Testis (tissue), 3 donors: ENCODE results near the gene CAMSAP3. TPM values are rescaled to one million over a fixed set of nuclear protein-coding genes. Genes with fewer than 3 reads are reported as not detected.

ENCODE experiments used
- DNase-seq: peaks from one replicate; pipeline ENCODE4 v3.0.0-alpha.2; 2019
- H3K27ac ChIP-seq, 2 donors: fragments of 200-600 bp; sonication (generic); one replicate each; pipeline ENCODE4 v1.5.1; 2019
- H3K27me3 ChIP-seq: fragments of 200-600 bp; sonication (generic); one replicate; pipeline ENCODE4 v1.5.1; 2019
- H3K36me3 ChIP-seq: fragments of 200-600 bp; sonication (generic); one replicate; pipeline ENCODE4 v1.5.1; 2017; ENCODE audit warnings: low read depth; ENCODE audit errors: missing control alignments
- H3K4me1 ChIP-seq: fragments of 200-600 bp; sonication (generic); one replicate; pipeline ENCODE4 v1.5.1; 2019
- H3K4me3 ChIP-seq, 2 donors: fragments of 200-600 bp; sonication (generic); one replicate each; pipeline ENCODE4 v1.5.1; 2017 to 2019
- H3K9me3 ChIP-seq: fragments of 200-600 bp; sonication (generic); one replicate; pipeline ENCODE4 v1.5.1; 2017
- POLR2A ChIP-seq: fragments of 450-650 bp; IDR thresholded peaks from one replicate; pipeline ENCODE4 v1.6.1; 2017; ENCODE audit warnings: antibody characterized with exemption, mild to moderate bottlenecking, moderate library complexity
- WGBS, 2 donors: methylation state at CpG; one replicate each; pipeline ENCODE4 v1.1.5; 2018; 5-methylcytosine and 5-hydroxymethylcytosine counted together
- intact Hi-C: fragments of 100-400 bp; cut with DNase I; formaldehyde crosslinking; loops from one replicate; pipeline ENCODE4 v1.15.1; 2023; ENCODE audit warnings: low total_unique reads
- polyA plus RNA-seq: library from polyadenylated mRNA; stranded (reverse); fragments of 350-450 nt; fragmentation: Illumina TruSeq; extraction: RNeasy Lipid Tissue Mini Kit (QIAGEN cat#74804); gene quantifications from one replicate; pipeline ENCODE4 v1.2.3, GENCODE V29; 2014; ENCODE audit warnings: low read depth, low replicate concordance; ENCODE audit not compliant: insufficient read depth
- total RNA-seq, 2 donors: library from RNA; depleted of rRNA; stranded (reverse); fragments of >200 nt; gene quantifications; one replicate each; pipeline ENCODE4 v1.2.3, GENCODE V29; 2016
- TF ChIP-seq, protein P1 (sequence below), 3 experiments: fragments of 450-650 bp in 2 of 3; fragments of 200-600 bp in 1 of 3; sonication (generic) in 1 of 3; IDR thresholded peaks; one replicate each; pipeline ENCODE4 v1.5.1; 2016 to 2019; ENCODE audit warnings: antibody characterized with exemption in 3 of 3, mild to moderate bottlenecking in 2 of 3, moderate library complexity in 1 of 3

The CAMSAP3 gene
- total and polyA plus RNA-seq, 3 donors from 2014 or later = 32.4 to 104 (median 64.7) TPM

- H3K27me3 ChIP-seq = no peaks in the 10 kb centered on the region
- peaks cover 28% of the 10 kb centered on the region for H3K4me1 ChIP-seq
- no peak for DNase-seq
- H3K4me3 ChIP-seq = no peak overlapping the region
- TF ChIP-seq, protein P1, sequence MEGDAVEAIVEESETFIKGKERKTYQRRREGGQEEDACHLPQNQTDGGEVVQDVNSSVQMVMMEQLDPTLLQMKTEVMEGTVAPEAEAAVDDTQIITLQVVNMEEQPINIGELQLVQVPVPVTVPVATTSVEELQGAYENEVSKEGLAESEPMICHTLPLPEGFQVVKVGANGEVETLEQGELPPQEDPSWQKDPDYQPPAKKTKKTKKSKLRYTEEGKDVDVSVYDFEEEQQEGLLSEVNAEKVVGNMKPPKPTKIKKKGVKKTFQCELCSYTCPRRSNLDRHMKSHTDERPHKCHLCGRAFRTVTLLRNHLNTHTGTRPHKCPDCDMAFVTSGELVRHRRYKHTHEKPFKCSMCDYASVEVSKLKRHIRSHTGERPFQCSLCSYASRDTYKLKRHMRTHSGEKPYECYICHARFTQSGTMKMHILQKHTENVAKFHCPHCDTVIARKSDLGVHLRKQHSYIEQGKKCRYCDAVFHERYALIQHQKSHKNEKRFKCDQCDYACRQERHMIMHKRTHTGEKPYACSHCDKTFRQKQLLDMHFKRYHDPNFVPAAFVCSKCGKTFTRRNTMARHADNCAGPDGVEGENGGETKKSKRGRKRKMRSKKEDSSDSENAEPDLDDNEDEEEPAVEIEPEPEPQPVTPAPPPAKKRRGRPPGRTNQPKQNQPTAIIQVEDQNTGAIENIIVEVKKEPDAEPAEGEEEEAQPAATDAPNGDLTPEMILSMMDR (IDR thresholded peaks at IDR 0.05) = no peak
- no peak for TF ChIP-seq POLR2A
- WGBS, 2 donors = 51 to 78% methylated on average over 16 to 49 of the region's 59 CpGs
- H3K36me3 ChIP-seq = no peaks in the 10 kb centered on the region
- H3K9me3 ChIP-seq = no peaks in the 10 kb centered on the region
- intact Hi-C loops = no loop called here
- H3K27ac ChIP-seq = no peak overlapping the region
These were observed 19.4 kb downstream of the CAMSAP3 start for GRCh38 chr19:7614859-7615741.

GRCh38 chr19:7617172-7617571 lies 21.5 kb downstream of the CAMSAP3 start:
- intact Hi-C loops = no loop called here
- H3K9me3 ChIP-seq = no peaks in the 10 kb centered on the region
- H3K4me1 ChIP-seq = peaks cover 32% of the 10 kb centered on the region
- 87 to 94% methylated on average over 10 to 12 of the region's 12 CpGs for WGBS, 2 donors
- H3K4me3 ChIP-seq = no peak overlapping the region
- no peak for DNase-seq
- TF ChIP-seq POLR2A = no peak
- TF ChIP-seq, protein P1 (IDR thresholded peaks at IDR 0.05) = no peak
- H3K36me3 ChIP-seq = no peaks in the 10 kb centered on the region
- H3K27ac ChIP-seq = peak overlapping the region in 1 of 2 donors; percentile 81
- H3K27me3 ChIP-seq = no peaks in the 10 kb centered on the region

DNA sequence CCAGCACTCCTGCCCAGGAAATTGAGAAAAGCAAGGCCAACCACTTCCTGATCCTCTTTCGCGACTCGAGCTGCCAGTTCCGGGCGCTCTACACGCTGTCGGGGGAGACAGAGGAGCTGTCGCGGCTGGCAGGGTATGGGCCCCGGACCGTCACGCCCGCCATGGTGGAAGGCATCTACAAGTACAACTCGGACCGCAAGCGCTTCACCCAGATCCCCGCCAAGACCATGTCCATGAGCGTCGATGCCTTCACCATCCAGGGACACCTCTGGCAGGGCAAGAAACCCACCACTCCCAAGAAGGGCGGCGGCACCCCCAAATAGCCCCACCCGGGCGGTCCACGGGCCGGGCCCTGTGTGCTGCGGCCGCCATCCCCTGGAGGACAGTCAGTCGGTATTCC lies 22.1 kb downstream of the CAMSAP3 start:
- Histone ChIP-seq H3K9me3 (no peaks in the 10 kb centered on the region), H3K4me1 (peaks cover 32% of the 10 kb centered on the region), H3K27me3 (no peaks in the 10 kb centered on the region), H3K27ac (peak overlapping the region; percentile 71 to 81), H3K36me3 (no peaks in the 10 kb centered on the region), H3K4me3 (no peak overlapping the region)
- intact Hi-C loops = no loop called here
- DNase-seq = no peak
- TF ChIP-seq POLR2A = no peak
- TF ChIP-seq, protein P1 (IDR thresholded peaks at IDR 0.05) = no peak
- 78 to 87% methylated on average over 21 to 28 of the region's 28 CpGs for whole genome bisulfite sequencing, 2 donors

DNA sequence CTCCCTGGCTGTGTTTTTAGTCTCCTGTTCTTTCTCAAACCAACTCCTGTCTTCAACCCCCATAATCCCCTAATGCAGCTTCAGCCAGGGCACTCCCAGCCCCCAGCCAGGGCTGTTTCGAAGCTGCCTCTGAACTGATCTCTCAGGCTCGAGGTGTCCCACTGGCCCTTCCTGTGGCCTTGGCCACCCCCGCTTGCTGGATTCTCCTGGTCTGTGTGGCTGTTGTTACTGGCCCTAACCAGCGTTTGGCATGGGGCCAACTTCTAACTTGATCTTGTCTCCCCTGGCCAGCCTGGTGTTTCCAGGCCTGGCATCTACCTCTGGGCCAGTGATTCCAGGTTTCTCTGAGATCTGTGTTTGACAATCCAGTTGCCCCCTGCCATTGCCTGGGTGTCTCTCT lies 22.7 kb downstream of the CAMSAP3 start:
- 28 to 36% methylated on average over 4 of the region's 4 CpGs for WGBS, 2 donors
- H3K4me3 ChIP-seq = no peak overlapping the region
- peak; percentile 91 for DNase-seq
- no peaks in the 10 kb centered on the region for H3K27me3 ChIP-seq
- H3K9me3 ChIP-seq = no peaks in the 10 kb centered on the region
- TF ChIP-seq, protein P1 (IDR thresholded peaks at IDR 0.05) = no peak
- no peak for TF ChIP-seq POLR2A
- peak overlapping the region; percentile 71 to 81 for H3K27ac ChIP-seq
- H3K4me1 ChIP-seq = peaks cover 32% of the 10 kb centered on the region
- intact Hi-C loops = no loop called here
- no peaks in the 10 kb centered on the region for H3K36me3 ChIP-seq
